Osteoblast (primary cell): Measurements from ENCODE around the gene SUGP2. TPM values are rescaled to one million over a fixed set of nuclear protein-coding genes. Genes with fewer than 3 reads are reported as not detected.
A peak's percentile ranks its signal among the peaks of the same experiment; 100 is the strongest.

Experiments used
- DNase-seq: peaks from one replicate; pipeline ENCODE4 v3.0.0; 2011; ENCODE audit warnings: low spot score, mixed read lengths; ENCODE audit not compliant: insufficient read length; ENCODE audit errors: missing footprints
- H2AFZ ChIP-seq: 2 replicates; pipeline ENCODE4 v1.6.0; 2011; ENCODE audit warnings: mild to moderate bottlenecking, low read length
- H3K27ac ChIP-seq: 2 replicates; pipeline ENCODE4 v1.5.1; 2011; ENCODE audit warnings: mild to moderate bottlenecking, low read depth, low read length, moderate library complexity
- H3K27me3 ChIP-seq: 2 replicates; pipeline ENCODE4 v1.6.0; 2012; ENCODE audit warnings: mild to moderate bottlenecking, control low read depth, inconsistent platforms, low read length, moderate library complexity; ENCODE audit not compliant: insufficient read depth
- H3K36me3 ChIP-seq: 2 replicates; pipeline ENCODE4 v1.5.1; 2011; ENCODE audit warnings: mild to moderate bottlenecking, low read length, control low read depth, moderate library complexity; ENCODE audit not compliant: insufficient read depth
- H3K4me1 ChIP-seq: 2 replicates; pipeline ENCODE4 v1.5.1; 2011; ENCODE audit warnings: mild to moderate bottlenecking, low read length, control low read depth, moderate library complexity; ENCODE audit not compliant: insufficient read depth
- H3K4me2 ChIP-seq: 2 replicates; pipeline ENCODE4 v1.6.0; 2011; ENCODE audit warnings: mild to moderate bottlenecking, low read length; ENCODE audit not compliant: insufficient read depth
- H3K4me3 ChIP-seq: fragments of 200-600 bp; sonication (generic); 3 replicates; pipeline ENCODE4 v1.5.1; 2012; ENCODE audit warnings: mild to moderate bottlenecking, low read length, inconsistent platforms; ENCODE audit not compliant: insufficient read depth
- H3K79me2 ChIP-seq: 2 replicates; pipeline ENCODE4 v1.6.0; 2012; ENCODE audit warnings: mild to moderate bottlenecking, low read length, control low read depth, inconsistent platforms; ENCODE audit not compliant: insufficient read depth
- H3K9me3 ChIP-seq: 2 replicates; pipeline ENCODE4 v1.5.1; 2011; ENCODE audit warnings: low read depth, low read length, control low read depth
- H4K20me1 ChIP-seq: 2 replicates; pipeline ENCODE4 v1.6.0; 2012; ENCODE audit warnings: mild to moderate bottlenecking, low read length, control low read depth; ENCODE audit not compliant: insufficient read depth
- total RNA-seq: library from RNA; depleted of rRNA; stranded (reverse); fragments of >200 nt; gene quantifications from 2 replicates; pipeline ENCODE4 v1.2.3, GENCODE V29; 2012
- TF ChIP-seq, protein P1 (sequence below): IDR thresholded peaks from 2 replicates; pipeline ENCODE4 v1.5.1; 2011; ENCODE audit warnings: mild to moderate bottlenecking, low read depth, low read length, moderate library complexity; ENCODE audit errors: extremely low read depth

SUGP2 gene
- total RNA-seq, 1 donor, result 33.7 TPM

DNA sequence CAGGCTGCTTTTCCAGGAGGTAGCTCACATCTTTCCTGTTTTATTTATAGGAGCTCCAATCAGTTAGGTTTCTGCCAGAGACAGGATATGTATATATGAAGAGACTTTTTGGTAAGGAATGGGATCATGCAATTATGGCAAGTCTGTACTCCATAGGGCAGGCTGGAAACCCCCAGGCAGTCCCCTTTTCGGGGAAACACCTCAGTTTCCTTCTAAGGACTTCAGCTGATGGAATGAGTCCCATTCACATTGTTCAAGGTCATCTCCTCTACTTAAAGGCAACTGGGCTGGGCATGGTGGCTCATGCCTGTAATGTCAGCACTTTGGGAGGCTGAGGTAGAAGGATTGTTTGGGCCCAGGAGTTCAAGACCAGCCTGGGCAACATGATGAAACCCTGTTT, 19.6 kb upstream of the SUGP2 start:
- Histone ChIP-seq H3K4me3 (no peak overlapping the region), H3K4me1 (no peaks in the 10 kb centered on the region), H3K36me3 (peaks cover 57% of the 10 kb centered on the region), H4K20me1 (peaks cover 2% of the 10 kb centered on the region), H3K27me3 (no peaks in the 10 kb centered on the region), H3K79me2 (no peaks in the 10 kb centered on the region), H3K27ac (no peak overlapping the region), H3K4me2 (no peak overlapping the region), H3K9me3 (no peaks in the 10 kb centered on the region), H2AFZ (no peak overlapping the region)
- TF ChIP-seq, protein P1, sequence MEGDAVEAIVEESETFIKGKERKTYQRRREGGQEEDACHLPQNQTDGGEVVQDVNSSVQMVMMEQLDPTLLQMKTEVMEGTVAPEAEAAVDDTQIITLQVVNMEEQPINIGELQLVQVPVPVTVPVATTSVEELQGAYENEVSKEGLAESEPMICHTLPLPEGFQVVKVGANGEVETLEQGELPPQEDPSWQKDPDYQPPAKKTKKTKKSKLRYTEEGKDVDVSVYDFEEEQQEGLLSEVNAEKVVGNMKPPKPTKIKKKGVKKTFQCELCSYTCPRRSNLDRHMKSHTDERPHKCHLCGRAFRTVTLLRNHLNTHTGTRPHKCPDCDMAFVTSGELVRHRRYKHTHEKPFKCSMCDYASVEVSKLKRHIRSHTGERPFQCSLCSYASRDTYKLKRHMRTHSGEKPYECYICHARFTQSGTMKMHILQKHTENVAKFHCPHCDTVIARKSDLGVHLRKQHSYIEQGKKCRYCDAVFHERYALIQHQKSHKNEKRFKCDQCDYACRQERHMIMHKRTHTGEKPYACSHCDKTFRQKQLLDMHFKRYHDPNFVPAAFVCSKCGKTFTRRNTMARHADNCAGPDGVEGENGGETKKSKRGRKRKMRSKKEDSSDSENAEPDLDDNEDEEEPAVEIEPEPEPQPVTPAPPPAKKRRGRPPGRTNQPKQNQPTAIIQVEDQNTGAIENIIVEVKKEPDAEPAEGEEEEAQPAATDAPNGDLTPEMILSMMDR, result no peak
- DNase-seq, result peak; percentile 37

DNA sequence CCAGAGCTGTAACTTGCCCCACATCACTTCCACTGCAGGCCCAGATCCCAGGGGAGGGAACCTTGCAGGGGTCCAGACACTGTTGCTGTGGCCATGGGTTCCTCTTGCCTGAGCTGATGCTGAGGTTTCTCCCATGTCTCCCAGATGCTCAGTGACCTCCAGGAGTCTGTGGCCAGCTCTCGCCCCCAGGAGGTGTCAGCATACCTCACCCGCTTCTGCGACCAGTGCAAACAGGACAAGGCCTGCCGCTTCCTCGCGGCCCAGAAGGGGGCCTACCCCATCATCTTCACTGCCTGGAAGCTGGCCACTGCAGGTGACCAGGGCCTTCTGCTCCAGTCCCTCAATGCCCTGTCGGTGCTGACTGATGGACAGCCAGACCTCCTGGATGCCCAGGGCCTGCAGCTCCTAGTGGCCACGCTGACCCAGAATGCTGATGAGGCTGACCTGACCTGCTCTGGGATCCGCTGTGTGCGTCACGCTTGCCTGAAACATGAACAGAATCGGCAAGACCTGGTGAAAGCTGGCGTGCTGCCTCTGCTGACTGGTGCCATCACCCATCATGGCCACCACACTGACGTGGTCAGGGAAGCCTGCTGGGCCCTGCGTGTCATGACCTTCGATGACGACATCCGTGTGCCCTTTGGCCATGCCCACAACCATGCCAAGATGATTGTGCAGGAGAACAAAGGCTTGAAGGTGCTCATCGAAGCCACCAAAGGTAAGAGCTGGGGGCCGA, 18.3 kb upstream of the SUGP2 start:
- no peaks in the 10 kb centered on the region for H3K9me3 ChIP-seq
- no peak overlapping the region for H3K4me2 ChIP-seq
- DNase-seq, result peak; percentile 32
- no peaks in the 10 kb centered on the region for H3K79me2 ChIP-seq
- H2AFZ ChIP-seq, result no peak overlapping the region
- no peak overlapping the region for H3K27ac ChIP-seq
- H3K27me3 ChIP-seq, result no peaks in the 10 kb centered on the region
- TF ChIP-seq, protein P1, result no peak
- no peaks in the 10 kb centered on the region for H3K4me1 ChIP-seq
- no peak overlapping the region for H3K4me3 ChIP-seq
- H4K20me1 ChIP-seq, result peaks cover 2% of the 10 kb centered on the region
- peaks cover 46% of the 10 kb centered on the region for H3K36me3 ChIP-seq

GRCh38 chr19:19050731-19051130, 17.4 kb upstream of the SUGP2 start:
- Histone ChIP-seq H3K79me2 (no peaks in the 10 kb centered on the region), H3K27me3 (no peaks in the 10 kb centered on the region), H4K20me1 (peaks cover 2% of the 10 kb centered on the region), H3K4me3 (no peak overlapping the region), H3K36me3 (peaks cover 49% of the 10 kb centered on the region), H2AFZ (no peak overlapping the region), H3K9me3 (no peaks in the 10 kb centered on the region), H3K27ac (no peak overlapping the region), H3K4me1 (no peaks in the 10 kb centered on the region), H3K4me2 (no peak overlapping the region)
- DNase-seq, result peak; percentile 58
- TF ChIP-seq, protein P1, result no peak

DNA sequence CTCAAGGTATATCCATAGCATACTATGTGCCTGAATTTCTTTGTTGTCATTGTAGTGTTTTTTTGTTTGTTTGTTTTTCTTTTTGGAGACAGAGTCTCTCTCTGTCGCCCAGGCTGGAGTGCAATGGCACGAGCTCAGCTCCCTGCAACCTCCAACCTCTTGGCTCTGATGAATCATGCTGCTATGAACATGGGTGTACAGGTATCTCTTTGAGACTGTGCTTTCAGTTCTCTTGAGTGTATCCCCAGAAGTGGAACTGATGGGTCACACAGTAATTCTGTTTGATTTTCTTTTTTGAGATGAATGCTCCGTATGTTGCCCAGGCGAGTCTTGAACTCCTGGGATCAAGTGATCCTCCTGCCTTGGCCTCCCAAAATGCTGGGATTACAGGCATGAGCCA, 16.8 kb upstream of the SUGP2 start:
- H3K27ac ChIP-seq, result no peak overlapping the region
- no peak overlapping the region for H3K4me2 ChIP-seq
- peaks cover 44% of the 10 kb centered on the region for H3K36me3 ChIP-seq
- no peak overlapping the region for H3K4me3 ChIP-seq
- DNase-seq, result no peak
- H3K79me2 ChIP-seq, result no peaks in the 10 kb centered on the region
- H2AFZ ChIP-seq, result no peak overlapping the region
- H3K4me1 ChIP-seq, result no peaks in the 10 kb centered on the region
- H4K20me1 ChIP-seq, result no peaks in the 10 kb centered on the region
- TF ChIP-seq, protein P1, result no peak
- no peaks in the 10 kb centered on the region for H3K27me3 ChIP-seq
- no peaks in the 10 kb centered on the region for H3K9me3 ChIP-seq
